Tibial artery (tissue), 4 donors: ENCODE data around the gene EPB41L2.

ENCODE experiments used
- DNase-seq, 2 donors: peaks; one replicate each; pipeline ENCODE4 v3.0.0-alpha.2; 2019
- H3K27ac ChIP-seq, 2 donors: fragments of 200-600 bp; sonication (generic) in 1 of 2; 1 replicate in 1 of 2; 2 replicates in 1 of 2; pipeline ENCODE4 v1.5.1; 2018 to 2019; ENCODE audit warnings: mild to moderate bottlenecking in 1 of 2
- H3K27me3 ChIP-seq, 2 donors: fragments of 200-600 bp; sonication (generic) in 1 of 2; one replicate each; pipeline versions ENCODE4 v1.5.1 to v1.6.0; 2016 to 2019
- H3K36me3 ChIP-seq, 3 donors: fragments of 200-600 bp; sonication (generic) in 2 of 3; one replicate each; pipeline ENCODE4 v1.5.1; 2016 to 2019; ENCODE audit warnings: mild to moderate bottlenecking in 2 of 3
- H3K4me1 ChIP-seq, 4 donors: fragments of 200-600 bp; sonication (generic) in 2 of 4; 1 replicate in 3 of 4; 2 replicates in 1 of 4; pipeline ENCODE4 v1.5.1; 2016 to 2019
- H3K4me3 ChIP-seq, 2 donors: fragments of 200-600 bp; sonication (generic) in 1 of 2; 1 replicate in 1 of 2; 2 replicates in 1 of 2; pipeline ENCODE4 v1.5.1; 2018 to 2019; ENCODE audit warnings: mild to moderate bottlenecking in 2 of 2
- H3K9me3 ChIP-seq, 3 donors: fragments of 200-600 bp; sonication (generic) in 1 of 3; one replicate each; pipeline ENCODE4 v1.5.1; 2016 to 2019
- CTCF ChIP-seq, 2 experiments: fragments of 200-600 bp in 1 of 2; fragments of 450-650 bp in 1 of 2; IDR thresholded peaks; one replicate each; pipeline ENCODE4 v1.5.1; 2017 to 2019; ENCODE audit warnings: antibody characterized with exemption in 2 of 2, mild to moderate bottlenecking in 1 of 2, moderate library complexity in 1 of 2
- intact Hi-C: fragments of 100-400 bp; cut with DNase I; formaldehyde crosslinking; loops from one replicate; pipeline ENCODE4 v1.15.0; 2023; ENCODE audit warnings: low total_unique reads

EPB41L2 gene

GRCh38 chr6:131054392-131055250, 8.4 kb downstream of the EPB41L2 start:
- H3K27me3 ChIP-seq = no peaks in the 10 kb centered on the region
- no peaks in the 10 kb centered on the region for H3K36me3 ChIP-seq
- no peak for DNase-seq
- peaks cover 0 to 11% (median 6%) of the 10 kb centered on the region in 4 donors for H3K4me1 ChIP-seq
- no peak overlapping the region for H3K4me3 ChIP-seq
- H3K9me3 ChIP-seq = peaks cover 0 to 25% (median 18%) of the 10 kb centered on the region in 3 donors
- H3K27ac ChIP-seq = no peak overlapping the region
- TF ChIP-seq CTCF (IDR thresholded peaks at IDR 0.05) = no peak
- intact Hi-C loops = no loop called here

- no peak for TF ChIP-seq CTCF (IDR thresholded peaks at IDR 0.05)
- no peak for DNase-seq
- Histone ChIP-seq H3K27me3 (no peaks in the 10 kb centered on the region), H3K4me1 (peaks cover 0 to 19% (median 11%) of the 10 kb centered on the region in 4 donors), H3K9me3 (peaks cover 0 to 25% (median 18%) of the 10 kb centered on the region in 3 donors), H3K36me3 (no peaks in the 10 kb centered on the region), H3K27ac (no peak overlapping the region), H3K4me3 (no peak overlapping the region)
- intact Hi-C loops = no loop called here
These were observed 9.4 kb downstream of the EPB41L2 start for GRCh38 chr6:131053546-131054240.

GRCh38 chr6:131052181-131052580, 10.9 kb downstream of the EPB41L2 start:
- no peak for TF ChIP-seq CTCF (IDR thresholded peaks at IDR 0.05)
- Histone ChIP-seq H3K4me3 (no peak overlapping the region), H3K27ac (no peak overlapping the region), H3K36me3 (no peaks in the 10 kb centered on the region), H3K4me1 (peaks cover 0 to 22% (median 13%) of the 10 kb centered on the region in 4 donors), H3K27me3 (no peaks in the 10 kb centered on the region), H3K9me3 (peaks cover 0 to 25% (median 18%) of the 10 kb centered on the region in 3 donors)
- no peak for DNase-seq
- intact Hi-C loops = no loop called here

- no peak for TF ChIP-seq CTCF (IDR thresholded peaks at IDR 0.05)
- intact Hi-C loops = no loop called here
- peaks cover 0 to 25% (median 18%) of the 10 kb centered on the region in 3 donors for H3K9me3 ChIP-seq
- H3K27ac ChIP-seq = no peak overlapping the region
- H3K4me1 ChIP-seq = peaks cover 0 to 22% (median 13%) of the 10 kb centered on the region in 4 donors
- DNase-seq = no peak
- no peaks in the 10 kb centered on the region for H3K27me3 ChIP-seq
- H3K36me3 ChIP-seq = no peaks in the 10 kb centered on the region
- H3K4me3 ChIP-seq = no peak overlapping the region
These were observed 11.7 kb downstream of the EPB41L2 start for GRCh38 chr6:131051341-131051740.

GRCh38 chr6:131049608-131050007, 13.4 kb downstream of the EPB41L2 start:
- peaks cover 0 to 22% (median 13%) of the 10 kb centered on the region in 4 donors for H3K4me1 ChIP-seq
- peak overlapping the region in 1 of 2 donors; percentile 7 for H3K27ac ChIP-seq
- intact Hi-C loops = no loop called here
- no peaks in the 10 kb centered on the region for H3K27me3 ChIP-seq
- no peaks in the 10 kb centered on the region for H3K36me3 ChIP-seq
- TF ChIP-seq CTCF (IDR thresholded peaks at IDR 0.05) = no peak
- DNase-seq = no peak
- peaks cover 0 to 13% (median 13%) of the 10 kb centered on the region in 3 donors for H3K9me3 ChIP-seq
- no peak overlapping the region for H3K4me3 ChIP-seq
